ENCODE results near the gene ZNF133.

The ZNF133 gene

DNA sequence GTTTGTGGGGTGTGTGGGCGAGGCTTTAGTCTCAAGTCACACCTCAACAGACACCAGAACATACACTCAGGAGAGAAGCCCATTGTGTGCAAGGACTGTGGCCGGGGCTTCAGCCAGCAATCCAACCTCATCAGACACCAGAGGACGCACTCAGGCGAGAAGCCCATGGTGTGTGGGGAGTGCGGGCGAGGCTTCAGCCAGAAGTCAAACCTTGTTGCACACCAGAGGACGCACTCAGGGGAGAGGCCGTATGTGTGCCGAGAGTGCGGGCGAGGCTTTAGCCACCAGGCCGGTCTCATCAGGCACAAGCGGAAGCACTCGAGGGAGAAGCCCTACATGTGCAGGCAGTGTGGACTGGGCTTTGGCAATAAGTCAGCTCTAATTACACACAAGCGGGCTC, 27.8 kb downstream of the ZNF133 start:
- DNase-seq (ENCODE audit: low read depth): no peak
- TF ChIP-seq, protein P1, sequence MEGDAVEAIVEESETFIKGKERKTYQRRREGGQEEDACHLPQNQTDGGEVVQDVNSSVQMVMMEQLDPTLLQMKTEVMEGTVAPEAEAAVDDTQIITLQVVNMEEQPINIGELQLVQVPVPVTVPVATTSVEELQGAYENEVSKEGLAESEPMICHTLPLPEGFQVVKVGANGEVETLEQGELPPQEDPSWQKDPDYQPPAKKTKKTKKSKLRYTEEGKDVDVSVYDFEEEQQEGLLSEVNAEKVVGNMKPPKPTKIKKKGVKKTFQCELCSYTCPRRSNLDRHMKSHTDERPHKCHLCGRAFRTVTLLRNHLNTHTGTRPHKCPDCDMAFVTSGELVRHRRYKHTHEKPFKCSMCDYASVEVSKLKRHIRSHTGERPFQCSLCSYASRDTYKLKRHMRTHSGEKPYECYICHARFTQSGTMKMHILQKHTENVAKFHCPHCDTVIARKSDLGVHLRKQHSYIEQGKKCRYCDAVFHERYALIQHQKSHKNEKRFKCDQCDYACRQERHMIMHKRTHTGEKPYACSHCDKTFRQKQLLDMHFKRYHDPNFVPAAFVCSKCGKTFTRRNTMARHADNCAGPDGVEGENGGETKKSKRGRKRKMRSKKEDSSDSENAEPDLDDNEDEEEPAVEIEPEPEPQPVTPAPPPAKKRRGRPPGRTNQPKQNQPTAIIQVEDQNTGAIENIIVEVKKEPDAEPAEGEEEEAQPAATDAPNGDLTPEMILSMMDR (conservative IDR thresholded peaks at IDR 0.05; ENCODE audit: control insufficient read depth, insufficient read depth, low read depth, low read length): no peak
- H3K4me3 ChIP-seq (ENCODE audit: control insufficient read depth, low read depth, low read length): no peak overlapping the region

GRCh38 chr20:18321316-18321715, 33.0 kb downstream of the ZNF133 start:
- DNase-seq (ENCODE audit: low read depth): no peak
- no peak overlapping the region for H3K4me3 ChIP-seq (ENCODE audit: control insufficient read depth, low read depth, low read length)
- TF ChIP-seq, protein P1 (conservative IDR thresholded peaks at IDR 0.05; ENCODE audit: control insufficient read depth, insufficient read depth, low read depth, low read length): no peak

DNA sequence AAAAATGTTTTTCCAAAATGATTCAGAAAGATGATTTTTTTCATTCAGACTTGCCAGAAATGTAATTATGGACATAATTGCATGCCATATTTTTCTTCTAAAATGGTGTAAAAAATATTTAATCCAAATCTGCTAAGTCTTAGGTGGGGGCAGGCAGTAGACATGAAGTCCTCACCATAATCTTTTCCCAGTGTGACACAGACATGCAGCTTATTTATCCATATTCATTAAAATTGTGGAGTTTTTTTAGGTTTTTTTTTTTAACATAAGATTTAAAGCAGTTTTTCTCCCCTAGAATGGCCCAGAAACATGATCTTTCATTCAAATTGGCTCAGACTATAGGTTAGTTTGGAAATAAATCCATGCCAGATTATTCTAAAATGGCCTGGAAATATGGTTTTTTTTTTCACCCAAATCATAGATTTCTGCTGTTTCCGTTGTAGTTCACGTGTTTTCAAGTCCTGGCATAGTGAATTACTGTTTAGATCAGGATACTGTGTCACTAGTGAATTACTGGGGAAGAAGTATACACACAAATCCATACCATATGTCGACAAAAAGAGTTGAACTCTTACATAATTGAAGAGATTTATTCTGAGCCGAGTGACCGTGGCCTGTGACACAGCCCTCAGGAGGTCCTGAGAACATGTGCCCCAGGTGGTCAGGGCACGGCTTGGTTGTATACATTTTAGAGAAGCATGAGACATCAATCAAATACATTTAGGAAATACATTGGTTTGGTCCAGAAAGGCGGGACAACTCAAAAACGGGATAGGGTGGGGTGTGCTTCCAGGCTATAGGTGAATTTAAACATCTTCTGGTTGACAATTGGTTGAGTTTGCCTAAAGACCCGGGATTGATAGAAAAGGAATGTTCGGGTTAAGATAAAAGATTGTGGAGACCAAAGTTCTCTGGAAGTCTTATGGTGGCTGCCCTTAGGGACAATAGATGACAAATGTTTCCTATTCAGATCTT, 33.9 kb downstream of the ZNF133 start:
- TF ChIP-seq, protein P1 (conservative IDR thresholded peaks at IDR 0.05; ENCODE audit: control insufficient read depth, insufficient read depth, low read depth, low read length): no peak
- DNase-seq (ENCODE audit: low read depth): no peak
- no peak overlapping the region for H3K4me3 ChIP-seq (ENCODE audit: control insufficient read depth, low read depth, low read length)

GRCh38 chr20:18323705-18324104, 35.4 kb downstream of the ZNF133 start:
- TF ChIP-seq, protein P1 (conservative IDR thresholded peaks at IDR 0.05; ENCODE audit: control insufficient read depth, insufficient read depth, low read depth, low read length): no peak
- no peak for DNase-seq (ENCODE audit: low read depth)
- no peak overlapping the region for H3K4me3 ChIP-seq (ENCODE audit: control insufficient read depth, low read depth, low read length)

DNA sequence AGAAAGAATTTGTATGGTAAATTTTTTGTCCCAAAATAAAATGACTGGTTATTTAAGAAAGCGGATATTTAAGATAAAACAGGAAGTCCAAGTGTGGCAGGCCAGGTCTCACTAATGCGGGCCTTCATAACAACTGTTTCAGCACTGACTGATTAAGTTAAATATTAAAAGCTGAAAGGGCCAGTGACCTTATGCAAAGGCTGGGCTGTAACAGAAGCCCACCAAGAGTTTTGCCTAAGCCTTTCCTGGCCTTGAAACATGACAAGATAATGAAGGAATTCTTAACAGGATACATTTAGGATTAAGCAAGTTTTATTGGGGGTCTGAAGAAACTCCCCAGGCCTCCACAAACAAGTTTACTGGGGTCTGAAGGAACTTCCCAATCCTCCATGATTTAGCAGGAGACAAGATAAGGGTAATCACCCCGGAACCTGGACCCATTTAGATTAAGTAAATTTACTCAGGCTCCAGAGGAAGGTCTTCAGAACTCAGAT, 36.3 kb downstream of the ZNF133 start:
- TF ChIP-seq, protein P1 (conservative IDR thresholded peaks at IDR 0.05; ENCODE audit: control insufficient read depth, insufficient read depth, low read depth, low read length): no peak
- H3K4me3 ChIP-seq (ENCODE audit: control insufficient read depth, low read depth, low read length): no peak overlapping the region
- DNase-seq (ENCODE audit: low read depth): no peak

DNA sequence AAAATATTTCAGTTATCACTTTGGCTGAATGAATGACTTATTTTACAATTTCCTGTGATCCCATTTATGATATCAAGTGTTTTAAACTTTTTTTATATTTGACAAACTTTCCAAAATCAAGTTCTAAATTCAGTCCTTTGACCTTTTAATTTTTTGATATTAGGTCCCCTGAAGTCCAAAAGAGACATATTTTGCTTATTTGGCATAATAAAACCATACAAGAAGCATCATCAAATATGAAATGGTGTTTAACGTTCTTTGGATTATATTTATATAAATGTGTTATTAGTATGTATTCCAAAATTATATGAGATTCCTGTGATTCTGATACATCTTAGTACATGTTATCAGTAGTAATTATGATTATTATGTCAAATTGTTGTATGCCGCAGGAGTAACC, 38.7 kb downstream of the ZNF133 start:
- TF ChIP-seq, protein P1 (conservative IDR thresholded peaks at IDR 0.05; ENCODE audit: control insufficient read depth, insufficient read depth, low read depth, low read length): no peak
- no peak overlapping the region for H3K4me3 ChIP-seq (ENCODE audit: control insufficient read depth, low read depth, low read length)
- DNase-seq (ENCODE audit: low read depth): no peak

Data from fibroblast of mammary gland (primary cell).